Kidney capillary endothelial cell (primary cell): ENCODE measurements around the gene ALDOA.
"Not testable (repeated sequence)": the region's sequence is repeated elsewhere in the genome, so short reads cannot be mapped to it uniquely, and the experiment has no call there.

Experiments
- DNase-seq: peaks from one replicate; pipeline ENCODE4 v3.0.0-alpha.2; 2018; ENCODE audit warnings: low spot score

Gene ALDOA

DNA sequence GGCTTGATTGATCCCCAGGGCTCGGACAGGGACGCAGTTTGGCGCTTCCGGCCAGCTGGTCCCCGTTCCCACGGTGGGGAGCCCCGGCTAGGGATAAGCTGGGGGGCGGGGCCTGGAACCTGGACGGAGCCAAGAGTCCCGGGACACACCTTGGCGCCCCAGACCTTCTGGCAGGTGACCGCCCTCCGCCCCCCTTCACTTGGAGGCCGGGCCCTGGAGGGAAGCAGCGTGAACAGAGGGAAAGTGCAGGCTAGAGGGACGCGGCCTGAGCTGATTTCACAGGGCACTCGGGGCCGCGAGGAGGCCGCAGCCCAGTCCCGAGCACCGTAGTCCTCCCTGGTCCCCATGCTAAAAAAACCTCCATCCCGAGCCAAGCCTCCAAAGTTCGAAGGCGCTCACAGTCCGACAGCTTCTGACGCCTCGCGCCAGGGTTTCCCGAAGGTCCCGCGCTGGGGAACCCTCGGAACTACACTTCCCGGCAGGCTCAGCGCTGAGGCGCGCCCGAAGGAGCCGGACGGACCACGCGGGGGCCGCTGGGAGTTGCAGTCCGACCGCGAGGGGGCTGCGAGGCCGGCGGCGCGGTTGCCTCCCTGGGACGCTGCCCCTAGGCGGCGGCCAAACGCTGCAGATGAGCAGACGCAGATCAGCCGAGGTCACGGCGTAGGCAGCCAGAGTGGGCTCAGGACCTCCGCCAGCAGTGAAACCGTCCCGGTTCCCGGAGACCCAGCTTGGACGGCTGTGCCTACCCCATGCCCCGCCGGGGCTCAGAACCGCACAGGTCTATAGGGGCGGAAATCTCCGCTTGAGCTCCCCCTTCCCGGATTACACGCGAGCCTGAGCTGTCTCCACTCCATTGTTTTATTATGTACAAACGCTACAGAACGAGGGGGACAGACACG is 26.2 kb downstream of the ALDOA start, which contains the start of gene TBX6:
TBX6 (minus strand) TSS at position 451 of the 899 bp plus-strand sequence. CDS start 731 bp downstream, outside the sequence.
- peak; percentile 87 for DNase-seq

DNA sequence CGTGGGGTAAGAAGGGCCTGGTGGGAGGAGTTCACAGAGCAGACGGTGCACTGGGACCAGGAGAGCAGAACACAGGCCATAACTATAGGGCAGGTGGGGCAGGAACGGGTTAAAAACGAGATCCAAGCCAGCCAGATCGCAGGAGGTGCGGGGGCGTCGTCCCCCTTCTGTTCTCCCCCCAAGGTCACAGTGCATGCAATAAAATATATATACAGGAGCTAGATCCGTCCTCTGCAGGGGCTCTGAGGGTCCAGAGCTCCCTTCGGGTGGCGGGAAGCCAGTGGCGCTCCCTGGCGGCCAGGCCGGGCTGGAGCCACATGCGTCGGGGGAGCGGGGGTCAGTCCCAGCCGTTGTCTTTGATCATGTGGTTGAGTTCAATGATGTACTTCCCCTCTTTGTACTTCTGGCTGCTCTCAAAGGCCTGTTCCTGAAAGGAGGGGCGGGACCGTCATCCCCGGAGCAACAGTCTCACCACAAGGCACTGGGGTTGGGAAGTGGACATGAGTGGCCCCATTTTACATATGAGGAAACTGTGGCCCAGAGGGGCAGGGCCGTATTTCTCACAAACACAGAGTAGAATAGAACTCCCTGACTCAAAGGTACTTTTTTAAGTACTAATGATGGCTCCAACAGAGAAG is 26.9 kb downstream of the ALDOA start:
- peak; percentile 93 for DNase-seq

DNA sequence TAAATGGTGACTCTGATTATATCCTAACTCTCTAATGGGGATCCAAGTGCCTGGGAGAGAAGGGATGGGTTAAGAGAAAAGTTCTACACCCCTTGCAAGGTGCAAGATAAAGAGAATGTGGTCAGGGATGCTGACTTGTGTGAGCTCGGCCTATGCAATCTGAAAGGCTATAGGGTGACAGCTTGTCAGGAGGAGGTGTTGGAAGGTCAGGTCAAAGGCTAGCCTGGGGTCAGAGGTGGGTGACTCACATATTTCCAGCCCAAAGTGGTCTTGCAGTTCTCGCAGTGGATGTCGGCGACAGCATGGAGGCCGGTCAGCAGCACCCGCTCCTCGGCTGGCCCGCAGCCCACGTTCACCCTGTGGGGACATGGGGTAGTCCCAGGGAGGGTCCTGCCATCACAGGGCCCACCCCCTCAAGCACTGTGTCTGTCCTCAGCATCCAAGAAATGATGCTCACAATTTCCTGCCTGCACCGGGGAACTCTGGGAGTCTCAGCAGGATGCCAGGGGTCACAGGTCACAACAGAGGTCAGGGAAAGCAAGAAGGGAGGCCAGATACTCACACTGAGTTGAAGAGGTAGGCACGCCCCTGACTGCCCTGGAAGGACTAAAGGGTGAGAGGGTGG is 29.1 kb downstream of the ALDOA start:
- no peak for DNase-seq

DNA sequence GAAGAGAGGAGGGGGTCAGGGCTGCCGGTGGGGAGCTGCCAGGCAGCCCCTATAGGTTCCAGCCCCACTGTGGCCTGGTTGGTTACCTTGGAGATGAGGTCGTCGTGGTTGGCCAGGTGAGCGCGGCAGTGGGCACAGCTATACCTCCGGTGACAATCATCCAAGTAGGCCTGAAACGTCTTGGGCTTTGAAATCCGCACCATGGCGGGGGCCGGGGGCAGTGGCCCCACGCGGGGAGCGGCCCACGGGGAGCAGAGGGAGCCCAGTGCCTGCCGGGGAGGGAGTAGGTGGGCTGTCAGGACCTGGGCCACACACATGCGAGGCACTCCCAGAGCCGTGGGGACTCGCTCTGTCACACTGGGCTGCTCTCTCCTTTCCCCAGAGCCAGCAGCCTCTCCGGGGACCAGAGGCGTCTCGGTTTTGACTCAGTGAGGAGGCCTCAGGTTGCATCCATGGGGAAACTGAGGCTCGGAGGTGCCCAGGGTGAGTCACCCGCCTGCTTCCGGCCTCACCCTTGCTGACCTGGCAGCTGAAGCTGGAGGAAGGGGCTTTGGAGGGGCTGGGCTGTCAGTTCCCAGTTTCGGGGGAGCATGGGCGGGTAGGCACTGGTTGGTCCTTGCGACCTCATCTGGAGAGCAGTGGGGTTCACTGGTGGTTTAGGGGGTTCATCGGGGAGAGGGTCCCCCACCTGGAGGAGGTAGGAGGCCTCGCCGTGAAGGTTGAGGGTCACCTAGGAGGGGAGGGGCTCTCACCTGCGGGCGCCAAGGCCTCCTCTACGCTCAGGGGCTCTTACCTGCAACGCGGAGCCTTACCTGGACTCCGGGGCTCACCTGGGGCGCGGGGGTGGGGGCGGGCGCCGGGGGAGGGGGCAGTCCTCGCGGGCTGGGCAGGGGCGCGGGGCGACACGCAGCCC is 29.9 kb downstream of the ALDOA start:
- no peak for DNase-seq

DNA sequence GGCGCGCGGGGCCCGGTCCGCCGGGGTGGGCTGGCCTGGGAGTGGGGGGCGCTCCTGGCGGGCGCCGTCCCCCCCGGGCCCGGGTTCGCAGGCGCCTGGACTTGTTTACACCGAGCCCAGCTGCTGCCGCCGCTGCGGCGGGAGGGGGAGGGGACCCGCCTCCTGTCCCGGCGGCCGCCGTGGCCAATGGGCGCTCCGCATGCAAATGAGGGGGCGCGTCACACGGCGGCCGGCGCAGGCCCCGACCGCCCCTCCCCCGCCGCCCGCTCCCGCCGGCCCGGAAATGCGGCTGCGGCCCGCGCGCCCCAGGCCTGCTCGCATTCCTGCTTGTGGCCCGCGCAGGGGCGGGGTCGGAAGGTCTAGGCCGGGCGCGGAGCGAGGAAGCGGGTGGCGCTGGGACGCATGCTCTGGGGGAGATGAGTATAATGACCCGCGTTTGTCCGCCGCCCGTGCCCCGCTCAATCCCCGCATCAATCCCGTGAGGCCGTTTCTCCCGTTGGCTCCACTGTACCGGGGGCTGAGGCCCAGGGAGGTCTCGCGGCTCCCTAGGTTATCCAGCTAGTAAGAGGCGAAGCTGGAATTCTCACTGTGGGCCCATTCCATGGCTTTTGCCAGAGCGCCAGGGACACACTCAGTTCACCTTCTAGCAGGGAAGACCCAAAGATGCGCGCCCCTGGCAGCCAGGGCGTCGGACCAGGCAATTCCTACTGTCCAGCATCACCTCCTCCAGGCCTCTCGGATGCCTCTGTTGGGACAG is 30.7 kb downstream of the ALDOA start, which contains the start of gene YPEL3:
YPEL3 (minus strand) TSS at position 109 of the 757 bp plus-strand sequence. CDS start 731 bp downstream, outside the sequence.
- peak; percentile 84 for DNase-seq

DNA sequence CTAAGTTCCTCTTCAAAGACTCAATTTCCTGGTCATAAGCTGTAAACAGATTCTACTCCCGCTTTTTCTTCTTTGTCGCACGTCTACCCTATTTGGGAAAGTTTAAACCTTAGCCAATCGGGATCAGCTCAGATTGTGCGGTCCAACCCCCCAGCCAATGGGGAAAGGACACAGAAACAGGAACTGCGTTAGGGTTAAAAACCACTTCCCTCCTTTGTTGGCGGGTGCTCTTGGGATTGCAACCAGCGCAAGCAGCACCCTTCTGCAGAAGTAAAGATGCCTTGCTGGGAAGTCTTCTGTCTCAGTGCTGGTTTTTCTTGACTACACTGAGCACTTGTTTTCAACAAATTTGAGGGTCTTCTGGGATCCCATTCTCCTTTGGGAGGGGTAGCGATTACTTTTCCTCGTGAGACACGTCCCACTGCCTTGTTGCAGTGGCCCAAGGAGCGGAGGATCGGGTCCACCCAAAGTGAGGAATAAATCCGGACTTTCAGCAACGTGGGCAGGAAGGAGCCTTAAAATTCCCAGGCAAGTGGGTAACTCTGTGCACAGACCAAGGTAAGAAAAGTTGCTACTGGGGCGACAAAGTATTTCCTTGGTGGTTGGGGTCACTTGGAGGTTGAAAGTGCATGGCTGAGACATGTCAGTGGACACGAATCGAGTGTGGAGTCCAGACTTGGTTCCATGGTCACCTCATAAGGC is 31.5 kb downstream of the ALDOA start:
- DNase-seq, result no peak

DNA sequence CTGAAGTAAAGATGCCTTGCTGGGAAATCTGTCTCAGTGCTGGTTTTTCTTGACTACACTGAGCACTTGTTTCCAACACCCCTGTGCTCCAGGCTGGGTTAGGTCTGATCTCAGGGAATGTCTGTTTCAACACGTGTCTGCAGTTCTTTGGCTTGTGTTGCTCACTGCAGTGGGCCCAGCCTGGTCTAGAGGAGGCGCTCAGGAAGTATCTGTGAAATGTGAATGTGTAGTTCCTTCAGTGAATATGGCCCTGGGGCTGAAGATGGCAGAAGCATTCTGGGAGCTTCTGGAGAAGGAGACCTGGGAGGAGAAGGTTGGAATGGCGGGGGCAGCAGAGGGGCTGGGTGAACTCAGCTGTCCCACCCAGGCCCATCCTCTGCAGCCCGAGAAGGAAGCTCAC is 38.5 kb downstream of the ALDOA start:
- DNase-seq, result no peak

DNA sequence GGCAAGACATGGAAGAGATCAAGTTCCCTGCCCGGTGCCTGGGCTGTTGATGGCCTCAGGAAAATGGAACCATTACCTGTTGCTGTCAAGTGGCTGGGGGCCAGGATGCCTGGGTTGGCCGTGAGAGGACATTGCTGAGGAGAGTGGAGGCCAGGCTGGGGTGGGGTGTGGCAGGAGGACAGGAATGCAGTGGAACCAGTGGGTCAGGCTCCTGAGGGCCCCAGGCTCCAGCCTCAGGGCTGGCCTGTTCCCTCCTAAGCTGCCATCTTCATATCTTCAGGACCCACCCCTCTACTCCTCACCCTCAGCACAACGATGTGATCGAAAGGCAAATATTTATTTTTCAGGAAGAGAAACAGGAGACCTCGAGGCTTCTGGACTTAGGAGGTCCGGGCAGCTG is 38.9 kb downstream of the ALDOA start:
- no peak for DNase-seq

DNA sequence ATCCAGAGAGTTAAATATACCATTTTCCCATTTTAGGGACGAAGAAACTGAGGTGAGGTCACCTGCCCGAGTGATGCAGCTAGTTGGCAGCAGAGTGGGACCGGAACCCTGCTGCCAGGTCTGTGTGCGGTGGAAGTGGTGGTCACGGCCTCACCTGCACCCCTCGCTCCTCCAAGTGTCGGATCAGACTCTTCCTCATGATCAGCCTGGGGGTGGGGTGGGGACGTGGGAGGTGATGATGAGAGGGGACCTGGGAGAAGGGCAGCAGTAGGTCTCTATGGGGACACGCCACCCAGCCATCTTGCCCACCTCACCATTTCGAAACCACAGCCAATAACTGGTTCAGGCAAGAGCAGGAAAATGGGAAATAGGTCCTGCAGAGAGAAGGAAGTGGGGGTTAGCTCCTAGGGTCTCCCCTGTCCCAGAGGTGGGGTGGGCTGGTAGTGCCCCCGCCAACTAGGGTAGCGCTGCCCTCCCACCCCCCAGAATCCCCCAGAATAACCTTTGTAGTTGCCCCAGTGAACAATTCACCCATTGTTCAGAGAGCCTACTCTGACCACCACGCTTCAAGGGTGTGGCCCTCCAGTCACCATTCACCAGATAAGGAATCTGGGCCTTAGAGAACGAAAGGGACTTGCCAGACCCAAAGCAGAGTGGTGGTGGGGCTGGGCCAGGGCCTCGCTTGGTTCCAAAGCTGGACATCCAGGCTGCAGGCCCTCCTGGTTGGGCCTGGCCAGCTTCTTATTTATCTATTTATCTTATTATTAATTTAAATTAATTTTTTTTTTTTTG is 42.7 kb downstream of the ALDOA start:
- no peak for DNase-seq

DNA sequence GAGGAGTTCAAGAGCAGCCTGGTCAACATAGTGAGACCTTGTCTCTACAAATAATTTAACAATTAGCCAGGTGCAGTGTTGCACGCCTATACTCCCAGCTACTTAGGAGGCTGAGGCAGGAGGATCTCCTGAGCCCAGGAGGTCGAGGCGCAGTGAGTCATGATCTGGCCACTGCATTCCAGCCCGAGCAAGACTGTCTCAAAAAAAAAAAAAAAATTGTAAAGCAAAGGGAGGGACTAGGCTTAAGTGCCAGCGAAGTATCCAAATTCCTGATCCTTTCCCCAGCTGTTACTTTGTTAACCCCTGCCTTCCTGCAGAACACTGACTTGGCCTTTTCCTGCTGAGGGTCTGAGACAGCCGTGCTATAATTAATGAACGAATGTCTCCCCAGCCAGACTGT is 45.1 kb downstream of the ALDOA start:
- no peak for DNase-seq

DNA sequence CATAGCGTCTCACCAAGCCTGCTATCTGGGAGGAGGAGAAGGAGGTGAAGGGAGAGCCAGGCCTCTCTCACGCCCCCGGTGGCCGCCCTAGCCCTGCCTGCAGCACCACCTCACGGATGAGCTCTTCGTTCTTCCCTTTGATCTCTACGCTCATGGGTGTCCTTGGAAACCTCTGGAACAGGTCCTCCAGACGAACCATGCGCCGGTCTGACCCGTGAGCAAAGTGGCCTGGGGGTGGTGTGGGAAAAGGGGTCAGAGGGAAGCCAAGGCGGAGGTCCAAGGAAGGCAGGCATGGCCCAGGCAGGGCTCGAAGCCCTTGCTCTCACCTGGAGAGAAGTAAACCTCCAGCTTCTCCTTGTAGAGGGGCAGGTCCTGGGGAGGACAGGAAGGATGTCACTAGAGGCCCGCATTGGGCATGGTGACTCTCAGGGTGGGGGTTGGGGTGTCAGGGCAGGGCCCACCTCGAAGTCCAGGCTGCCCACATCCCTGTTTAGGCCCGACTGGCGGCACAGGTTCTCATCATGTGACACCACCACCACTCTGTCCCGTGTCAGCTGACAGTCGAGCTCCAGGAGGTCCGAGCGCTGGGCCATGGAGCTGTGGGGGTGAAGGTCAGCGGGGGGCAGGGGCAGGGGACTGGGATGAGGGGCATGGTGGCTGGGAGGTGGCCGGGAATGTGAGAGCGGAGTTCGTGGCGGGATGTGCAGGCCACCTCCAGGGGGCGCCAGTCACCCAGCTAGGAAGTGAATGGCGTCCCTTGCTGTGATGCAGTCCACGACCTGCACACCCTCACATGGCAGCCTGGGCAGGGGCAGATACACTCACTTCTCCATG is 46.9 kb downstream of the ALDOA start:
- peak; percentile 21 for DNase-seq

DNA sequence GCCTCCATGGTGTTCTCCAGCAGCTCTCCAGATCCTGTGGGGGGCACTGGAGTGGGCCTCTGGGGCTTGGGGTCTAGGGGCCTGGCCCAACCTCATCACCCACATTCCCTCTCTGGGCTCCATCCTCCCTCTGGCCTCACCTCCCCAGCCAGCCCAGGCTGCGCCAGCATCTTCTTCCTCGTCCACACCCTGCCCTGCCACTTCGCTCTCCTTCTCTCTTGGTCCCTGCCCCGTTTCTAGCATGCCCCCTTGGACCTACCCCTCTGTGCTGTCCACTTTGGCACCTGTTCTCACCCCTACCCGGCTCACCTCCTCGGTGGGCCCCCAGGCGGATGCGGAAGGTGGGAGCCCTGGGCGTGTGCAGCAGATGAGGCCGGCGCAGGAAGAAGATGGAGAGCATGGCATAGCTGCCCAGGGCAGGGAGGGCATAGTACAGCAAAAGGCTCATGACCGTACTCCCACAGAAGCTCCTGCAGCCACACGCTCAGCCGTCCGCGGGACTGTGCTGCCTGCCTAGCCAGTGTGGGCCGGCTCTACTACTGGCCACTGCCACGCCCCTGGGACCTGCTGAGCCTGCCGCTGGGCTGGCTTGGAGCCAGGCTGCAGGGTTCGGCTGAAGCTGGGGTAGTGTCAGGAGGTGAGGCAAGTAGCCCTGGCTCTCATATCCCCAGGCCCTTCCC is 47.6 kb downstream of the ALDOA start, which contains the start of gene GDPD3:
GDPD3 (minus strand) TSS at position 507 of the 680 bp plus-strand sequence; CDS start at position 448, 59 bp downstream.
- no peak for DNase-seq

DNA sequence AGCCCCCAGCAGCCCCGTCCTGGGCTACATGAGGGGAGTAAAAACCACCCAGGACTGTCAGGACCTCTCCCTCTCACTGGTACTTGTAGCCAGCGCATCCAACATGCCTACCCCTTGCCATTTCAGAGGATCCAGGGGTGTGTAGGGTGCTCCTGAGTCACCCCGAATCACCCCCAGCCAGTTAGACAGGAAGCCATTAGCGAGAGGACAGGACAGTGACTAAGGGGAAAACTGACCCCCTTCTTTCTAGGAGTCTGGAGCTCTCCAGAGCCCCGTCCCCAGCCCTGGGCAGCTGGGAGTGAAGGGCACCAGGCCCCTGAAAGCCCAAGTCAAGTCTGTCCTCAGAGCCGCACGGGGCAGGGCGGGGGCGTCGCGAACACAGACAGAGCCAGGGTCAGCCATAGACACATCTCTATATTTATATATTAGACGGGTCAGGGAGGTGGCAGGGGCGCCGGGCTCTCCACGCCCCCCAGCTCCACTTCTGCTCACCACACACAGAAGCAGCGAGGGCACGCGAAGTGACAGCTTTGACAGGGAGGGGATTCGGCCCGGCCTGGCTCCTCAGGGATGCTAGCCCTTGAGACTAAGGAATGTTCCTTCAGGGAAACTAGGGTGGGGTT is 48.3 kb downstream of the ALDOA start:
- DNase-seq, result no peak

DNA sequence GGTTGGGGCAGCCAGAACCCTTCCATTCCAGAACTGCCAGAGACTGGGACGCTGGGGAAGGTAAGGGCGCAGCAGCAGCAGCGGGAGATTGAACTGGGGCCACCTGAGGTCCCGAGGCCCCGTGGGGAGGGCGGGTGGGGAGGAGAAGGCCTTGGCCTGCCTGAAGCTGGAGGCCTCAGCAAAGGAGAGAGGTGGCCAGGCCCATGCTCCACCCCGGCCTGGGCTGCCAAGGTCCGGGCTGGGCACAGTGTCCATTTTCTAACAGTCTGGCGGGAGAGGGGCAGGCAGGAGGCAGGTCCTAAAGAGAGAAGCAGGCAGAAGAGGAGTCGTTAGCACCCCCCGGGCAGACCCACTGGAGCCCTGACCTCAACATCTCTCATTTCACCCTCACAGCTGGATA is 48.9 kb downstream of the ALDOA start:
- DNase-seq, result no peak

DNA sequence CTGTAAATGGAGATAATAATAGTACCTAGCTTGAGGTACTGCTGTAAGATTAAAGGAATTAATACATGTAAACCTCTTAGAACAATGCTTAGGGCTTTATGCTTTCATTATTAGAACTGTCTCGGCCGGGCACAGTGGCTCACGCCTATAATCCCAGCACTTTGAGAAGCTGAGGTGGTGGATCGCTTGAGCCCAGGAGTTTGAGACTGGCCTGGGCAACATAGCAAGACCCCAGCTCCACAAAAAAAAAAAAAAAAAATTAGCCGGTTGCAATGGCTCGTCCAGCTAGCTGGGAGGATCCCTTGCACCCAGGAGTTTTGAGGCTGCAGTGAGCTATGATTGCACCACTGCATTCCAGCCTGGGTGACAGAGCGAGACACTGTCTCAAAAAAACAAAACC is 49.3 kb downstream of the ALDOA start:
- DNase-seq, result not testable (repeated sequence)

DNA sequence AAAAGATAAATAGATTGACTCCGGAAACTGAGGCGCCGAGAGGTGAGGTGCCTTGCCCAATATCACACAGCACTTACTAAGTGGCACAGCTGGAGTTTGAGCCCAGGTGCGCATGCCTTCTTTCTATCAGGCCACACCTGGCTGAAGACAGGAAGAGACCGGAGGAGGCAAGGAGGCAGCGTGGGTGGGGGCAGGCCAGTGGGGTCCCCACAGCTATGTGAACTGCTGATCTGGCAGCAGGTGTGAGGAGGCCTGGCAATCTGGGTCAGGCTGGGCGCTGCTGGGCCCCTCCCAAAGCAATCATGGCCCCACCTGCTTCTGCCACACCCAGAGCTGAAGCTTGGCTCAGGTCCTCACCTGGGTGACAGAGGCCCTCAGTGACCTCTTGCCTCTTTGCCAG is 49.7 kb downstream of the ALDOA start:
- DNase-seq, result no peak
